Measurements from ENCODE around the gene MT1B. TPM values are rescaled to one million over a fixed set of nuclear protein-coding genes. Genes with fewer than 3 reads are reported as not detected.

MT1B gene
- under 1 TPM in 1 of 2 donors, not detected in 1; 0.68 TPM for polyA plus RNA-seq

DNA sequence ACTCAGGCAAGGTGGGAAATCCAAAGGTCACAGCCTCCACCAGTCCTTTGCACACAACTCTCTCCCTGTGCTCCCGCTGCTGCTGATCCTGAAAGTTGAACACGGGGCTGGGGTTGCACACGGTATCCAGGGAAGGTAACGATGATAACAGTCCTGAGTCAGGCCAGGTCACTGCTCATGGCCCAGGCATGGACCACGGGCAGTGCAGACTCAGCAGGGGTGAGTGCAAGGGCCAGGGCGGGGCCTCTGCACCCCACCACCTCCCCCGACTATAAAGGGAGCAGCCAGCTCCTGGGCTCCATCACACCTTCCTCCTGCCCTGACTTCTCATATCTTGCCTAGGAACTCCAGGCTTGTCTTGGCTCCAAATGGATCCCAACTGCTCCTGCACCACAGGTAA lies at the start of gene MT1B:
TSS of gene MT1B (plus strand) at position 301 of the 400 bp plus-strand sequence. CDS start at position 369, 68 bp downstream.
- Histone ChIP-seq H3K27me3 (ENCODE audit: control insufficient read depth in 1 of 2, insufficient read depth in 2 of 2, low read length in 2 of 2) (no peaks in the 10 kb centered on the region), H3K36me3 (ENCODE audit: control insufficient read depth in 2 of 2, insufficient read depth in 2 of 2, low read length in 1 of 2) (no peaks in the 10 kb centered on the region), H3K27ac (ENCODE audit: low read depth in 2 of 2, low read length in 1 of 2) (no peak within 1 kb of the TSS), H3K4me1 (ENCODE audit: control insufficient read depth in 2 of 2, insufficient read depth in 2 of 2, low read length in 1 of 2) (peaks cover 0 to 2% of the 10 kb centered on the region in 2 donors), H3K9me3 (ENCODE audit: control insufficient read depth in 2 of 2, insufficient read depth in 1 of 2, low read depth in 1 of 2, low read length in 1 of 2) (no peaks in the 10 kb centered on the region), H3K4me3 (ENCODE audit: low read depth in 1 of 2, low read length in 2 of 2) (no peak within 1 kb of the TSS)
- WGBS, 2 donors = 73 to 80% methylated on average over 7 of the region's 7 CpGs

DNA sequence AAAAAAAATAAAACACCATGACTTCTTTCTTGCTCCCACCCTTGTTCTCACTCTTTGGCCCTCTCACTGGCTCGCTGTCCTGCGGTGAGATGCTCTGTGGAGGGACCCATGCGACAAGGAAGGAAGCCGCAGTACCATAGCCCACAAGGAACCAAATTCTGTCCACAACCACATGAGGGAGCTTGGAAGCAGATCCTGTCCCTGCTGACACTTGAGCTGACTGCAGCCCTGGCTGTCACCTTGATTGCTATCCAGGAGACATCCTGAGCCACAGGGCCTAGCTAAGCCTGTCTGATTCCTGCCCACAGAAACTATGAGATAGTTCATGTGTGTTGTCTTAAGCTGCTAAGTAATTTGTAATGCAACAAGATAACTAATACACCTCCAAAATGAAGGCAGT lies 48.1 kb upstream of the MT1B start:
- no peaks in the 10 kb centered on the region for H3K9me3 ChIP-seq (ENCODE audit: control insufficient read depth in 2 of 2, insufficient read depth in 1 of 2, low read depth in 1 of 2, low read length in 1 of 2)
- H3K4me3 ChIP-seq (ENCODE audit: low read depth in 1 of 2, low read length in 2 of 2) = no peak overlapping the region
- WGBS, 2 donors = 38 to 68% methylated on average over 4 of the region's 4 CpGs
- no peaks in the 10 kb centered on the region for H3K36me3 ChIP-seq (ENCODE audit: control insufficient read depth in 2 of 2, insufficient read depth in 2 of 2, low read length in 1 of 2)
- peaks cover 0 to 15% of the 10 kb centered on the region in 2 donors for H3K4me1 ChIP-seq (ENCODE audit: control insufficient read depth in 2 of 2, insufficient read depth in 2 of 2, low read length in 1 of 2)
- no peak overlapping the region for H3K27ac ChIP-seq (ENCODE audit: low read depth in 2 of 2, low read length in 1 of 2)
- H3K27me3 ChIP-seq (ENCODE audit: control insufficient read depth in 1 of 2, insufficient read depth in 2 of 2, low read length in 2 of 2) = no peaks in the 10 kb centered on the region

GRCh38 chr16:56604966-56605365 lies 46.7 kb upstream of the MT1B start:
- H3K36me3 ChIP-seq (ENCODE audit: control insufficient read depth in 2 of 2, insufficient read depth in 2 of 2, low read length in 1 of 2) = no peaks in the 10 kb centered on the region
- H3K27ac ChIP-seq (ENCODE audit: low read depth in 2 of 2, low read length in 1 of 2) = no peak overlapping the region
- H3K4me3 ChIP-seq (ENCODE audit: low read depth in 1 of 2, low read length in 2 of 2) = no peak overlapping the region
- H3K9me3 ChIP-seq (ENCODE audit: control insufficient read depth in 2 of 2, insufficient read depth in 1 of 2, low read depth in 1 of 2, low read length in 1 of 2) = no peaks in the 10 kb centered on the region
- no peaks in the 10 kb centered on the region for H3K27me3 ChIP-seq (ENCODE audit: control insufficient read depth in 1 of 2, insufficient read depth in 2 of 2, low read length in 2 of 2)
- WGBS, 2 donors = 91 to 93% methylated on average over 4 of the region's 4 CpGs
- H3K4me1 ChIP-seq (ENCODE audit: control insufficient read depth in 2 of 2, insufficient read depth in 2 of 2, low read length in 1 of 2) = peaks cover 0 to 16% of the 10 kb centered on the region in 2 donors

GRCh38 chr16:56605475-56605874 lies 46.2 kb upstream of the MT1B start:
- no peaks in the 10 kb centered on the region for H3K9me3 ChIP-seq (ENCODE audit: control insufficient read depth in 2 of 2, insufficient read depth in 1 of 2, low read depth in 1 of 2, low read length in 1 of 2)
- 50 to 71% methylated on average over 1 of the region's 1 CpG for WGBS, 2 donors
- no peak overlapping the region for H3K4me3 ChIP-seq (ENCODE audit: low read depth in 1 of 2, low read length in 2 of 2)
- no peaks in the 10 kb centered on the region for H3K36me3 ChIP-seq (ENCODE audit: control insufficient read depth in 2 of 2, insufficient read depth in 2 of 2, low read length in 1 of 2)
- no peaks in the 10 kb centered on the region for H3K27me3 ChIP-seq (ENCODE audit: control insufficient read depth in 1 of 2, insufficient read depth in 2 of 2, low read length in 2 of 2)
- peaks cover 0 to 20% of the 10 kb centered on the region in 2 donors for H3K4me1 ChIP-seq (ENCODE audit: control insufficient read depth in 2 of 2, insufficient read depth in 2 of 2, low read length in 1 of 2)
- peak overlapping the region; percentile 93 to 97 for H3K27ac ChIP-seq (ENCODE audit: low read depth in 2 of 2, low read length in 1 of 2)

DNA sequence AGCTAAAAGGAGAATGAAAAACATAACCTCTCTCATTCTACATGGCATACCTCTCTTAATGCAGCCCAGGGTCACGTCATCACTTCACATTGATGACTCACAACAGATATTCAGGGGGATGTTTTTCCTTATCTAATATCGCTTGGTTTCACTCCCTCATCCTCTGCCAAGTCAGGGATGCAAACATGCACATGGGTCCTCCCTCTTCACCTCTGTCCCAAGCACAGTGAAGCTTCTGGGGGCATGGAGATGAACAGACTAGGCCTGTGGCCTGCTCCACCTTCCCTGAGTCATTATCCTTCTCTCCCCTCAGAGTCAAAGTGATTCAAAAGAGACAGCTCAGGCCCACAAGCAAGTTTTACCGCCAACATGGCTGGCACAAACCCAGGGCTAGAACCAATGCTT lies 45.6 kb upstream of the MT1B start:
- Histone ChIP-seq H3K9me3 (ENCODE audit: control insufficient read depth in 2 of 2, insufficient read depth in 1 of 2, low read depth in 1 of 2, low read length in 1 of 2) (no peaks in the 10 kb centered on the region), H3K27ac (ENCODE audit: low read depth in 2 of 2, low read length in 1 of 2) (peak overlapping the region; percentile 93 to 97), H3K27me3 (ENCODE audit: control insufficient read depth in 1 of 2, insufficient read depth in 2 of 2, low read length in 2 of 2) (no peaks in the 10 kb centered on the region), H3K4me3 (ENCODE audit: low read depth in 1 of 2, low read length in 2 of 2) (no peak overlapping the region), H3K36me3 (ENCODE audit: control insufficient read depth in 2 of 2, insufficient read depth in 2 of 2, low read length in 1 of 2) (no peaks in the 10 kb centered on the region), H3K4me1 (ENCODE audit: control insufficient read depth in 2 of 2, insufficient read depth in 2 of 2, low read length in 1 of 2) (peaks cover 0 to 22% of the 10 kb centered on the region in 2 donors)
- 31 to 42% methylated on average over 3 of the region's 3 CpGs for WGBS, 2 donors

- no peak overlapping the region for H3K4me3 ChIP-seq (ENCODE audit: low read depth in 1 of 2, low read length in 2 of 2)
- 27 to 32% methylated on average over 8 of the region's 8 CpGs for WGBS, 2 donors
- peaks cover 0 to 27% of the 10 kb centered on the region in 2 donors for H3K4me1 ChIP-seq (ENCODE audit: control insufficient read depth in 2 of 2, insufficient read depth in 2 of 2, low read length in 1 of 2)
These were observed 45.1 kb upstream of the MT1B start for GRCh38 chr16:56606476-56607108.

GRCh38 chr16:56607109-56607618 lies 44.5 kb upstream of the MT1B start:
- WGBS, 2 donors = 22 to 47% methylated on average over 14 of the region's 14 CpGs
- Histone ChIP-seq H3K4me1 (ENCODE audit: control insufficient read depth in 2 of 2, insufficient read depth in 2 of 2, low read length in 1 of 2) (peaks cover 0 to 28% of the 10 kb centered on the region in 2 donors), H3K9me3 (ENCODE audit: control insufficient read depth in 2 of 2, insufficient read depth in 1 of 2, low read depth in 1 of 2, low read length in 1 of 2) (no peaks in the 10 kb centered on the region), H3K27me3 (ENCODE audit: control insufficient read depth in 1 of 2, insufficient read depth in 2 of 2, low read length in 2 of 2) (no peaks in the 10 kb centered on the region), H3K4me3 (ENCODE audit: low read depth in 1 of 2, low read length in 2 of 2) (no peak overlapping the region), H3K27ac (ENCODE audit: low read depth in 2 of 2, low read length in 1 of 2) (peak overlapping the region; percentile 93 to 97), H3K36me3 (ENCODE audit: control insufficient read depth in 2 of 2, insufficient read depth in 2 of 2, low read length in 1 of 2) (no peaks in the 10 kb centered on the region)

More at GRCh38 chr16:56606476-56607108, 45.1 kb upstream of the MT1B start:
- H3K27ac ChIP-seq (ENCODE audit: low read depth in 2 of 2, low read length in 1 of 2) = peak overlapping the region; percentile 93 to 97
- no peaks in the 10 kb centered on the region for H3K9me3 ChIP-seq (ENCODE audit: control insufficient read depth in 2 of 2, insufficient read depth in 1 of 2, low read depth in 1 of 2, low read length in 1 of 2)
- no peaks in the 10 kb centered on the region for H3K36me3 ChIP-seq (ENCODE audit: control insufficient read depth in 2 of 2, insufficient read depth in 2 of 2, low read length in 1 of 2)
- H3K27me3 ChIP-seq (ENCODE audit: control insufficient read depth in 1 of 2, insufficient read depth in 2 of 2, low read length in 2 of 2) = no peaks in the 10 kb centered on the region

DNA sequence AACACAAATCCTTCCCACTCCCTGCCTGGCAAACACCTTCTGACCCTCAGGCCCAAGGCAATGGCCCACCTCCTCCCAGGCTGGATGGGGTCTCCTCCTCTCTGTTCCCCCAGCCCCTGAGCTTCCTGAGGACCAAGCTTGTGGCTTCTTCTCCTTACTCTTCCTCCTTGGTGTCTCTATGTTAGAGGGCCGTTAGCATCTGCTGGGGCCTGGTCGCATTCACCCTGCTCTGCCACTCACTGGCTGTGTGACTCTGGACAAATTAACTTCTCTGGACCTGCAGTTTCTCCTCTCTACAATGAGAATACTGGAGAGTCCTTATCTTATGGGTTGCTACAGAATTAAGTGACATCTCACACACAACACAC lies 44.0 kb upstream of the MT1B start:
- H3K27ac ChIP-seq (ENCODE audit: low read depth in 2 of 2, low read length in 1 of 2) = peak overlapping the region; percentile 93 to 97
- H3K4me3 ChIP-seq (ENCODE audit: low read depth in 1 of 2, low read length in 2 of 2) = peak overlapping the region in 1 of 2 donors; percentile 26
- H3K4me1 ChIP-seq (ENCODE audit: control insufficient read depth in 2 of 2, insufficient read depth in 2 of 2, low read length in 1 of 2) = peaks cover 0 to 28% of the 10 kb centered on the region in 2 donors
- no peaks in the 10 kb centered on the region for H3K27me3 ChIP-seq (ENCODE audit: control insufficient read depth in 1 of 2, insufficient read depth in 2 of 2, low read length in 2 of 2)
- H3K36me3 ChIP-seq (ENCODE audit: control insufficient read depth in 2 of 2, insufficient read depth in 2 of 2, low read length in 1 of 2) = no peaks in the 10 kb centered on the region
- H3K9me3 ChIP-seq (ENCODE audit: control insufficient read depth in 2 of 2, insufficient read depth in 1 of 2, low read depth in 1 of 2, low read length in 1 of 2) = no peaks in the 10 kb centered on the region
- 40 to 64% methylated on average over 2 of the region's 2 CpGs for WGBS, 2 donors

DNA sequence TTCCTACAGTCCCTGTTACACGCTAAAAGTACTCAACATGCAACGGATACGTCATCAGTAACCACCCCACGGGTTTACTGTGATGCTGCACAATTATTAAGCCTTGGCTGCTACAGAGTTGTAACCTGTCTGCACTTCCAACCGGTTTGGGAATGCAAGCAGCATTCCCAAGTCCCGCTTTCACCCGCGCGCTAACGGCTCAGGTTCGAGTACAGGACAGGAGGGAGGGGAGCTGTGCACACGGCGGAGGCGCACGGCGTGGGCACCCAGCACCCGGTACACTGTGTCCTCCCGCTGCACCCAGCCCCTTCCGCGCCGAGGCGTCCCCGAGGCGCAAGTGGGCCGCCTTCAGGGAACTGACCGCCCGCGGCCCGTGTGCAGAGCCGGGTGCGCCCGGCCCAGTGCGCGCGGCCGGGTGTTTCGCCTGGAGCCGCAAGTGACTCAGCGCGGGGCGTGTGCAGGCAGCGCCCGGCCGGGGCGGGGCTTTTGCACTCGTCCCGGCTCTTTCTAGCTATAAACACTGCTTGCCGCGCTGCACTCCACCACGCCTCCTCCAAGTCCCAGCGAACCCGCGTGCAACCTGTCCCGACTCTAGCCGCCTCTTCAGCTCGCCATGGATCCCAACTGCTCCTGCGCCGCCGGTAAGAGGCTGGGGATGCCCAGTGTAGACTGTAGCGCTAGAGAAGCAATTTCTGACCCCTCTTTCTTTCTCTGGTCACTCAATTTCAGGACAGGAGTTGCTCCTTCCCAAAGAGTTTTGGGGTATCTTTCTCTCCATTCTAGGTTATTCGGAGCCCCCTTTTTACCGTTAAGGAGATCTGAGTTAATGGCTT lies 43.4 kb upstream of the MT1B start, which contains the start of gene MT2A:
TSS of gene MT2A (plus strand) at position 542 of the 833 bp plus-strand sequence. CDS start at position 614, 72 bp downstream.
- Histone ChIP-seq H3K36me3 (ENCODE audit: control insufficient read depth in 2 of 2, insufficient read depth in 2 of 2, low read length in 1 of 2) (no peaks in the 10 kb centered on the region), H3K27me3 (ENCODE audit: control insufficient read depth in 1 of 2, insufficient read depth in 2 of 2, low read length in 2 of 2) (no peaks in the 10 kb centered on the region), H3K27ac (ENCODE audit: low read depth in 2 of 2, low read length in 1 of 2) (peak within 1 kb of the TSS; percentile 93 to 97), H3K9me3 (ENCODE audit: control insufficient read depth in 2 of 2, insufficient read depth in 1 of 2, low read depth in 1 of 2, low read length in 1 of 2) (no peaks in the 10 kb centered on the region), H3K4me3 (ENCODE audit: low read depth in 1 of 2, low read length in 2 of 2) (peak within 1 kb of the TSS; percentile 51 to 56), H3K4me1 (ENCODE audit: control insufficient read depth in 2 of 2, insufficient read depth in 2 of 2, low read length in 1 of 2) (peaks cover 0 to 28% of the 10 kb centered on the region in 2 donors)
- 3 to 5% methylated on average over 62 of the region's 62 CpGs for WGBS, 2 donors

All from esophagus (tissue), 2 donors.